ENCODE results near the gene ZCWPW2. TPM values are rescaled to one million over a fixed set of nuclear protein-coding genes. Genes with fewer than 3 reads are reported as not detected.
A peak's percentile ranks its signal among the peaks of the same experiment; 100 is the strongest.

Gene ZCWPW2, protein sequence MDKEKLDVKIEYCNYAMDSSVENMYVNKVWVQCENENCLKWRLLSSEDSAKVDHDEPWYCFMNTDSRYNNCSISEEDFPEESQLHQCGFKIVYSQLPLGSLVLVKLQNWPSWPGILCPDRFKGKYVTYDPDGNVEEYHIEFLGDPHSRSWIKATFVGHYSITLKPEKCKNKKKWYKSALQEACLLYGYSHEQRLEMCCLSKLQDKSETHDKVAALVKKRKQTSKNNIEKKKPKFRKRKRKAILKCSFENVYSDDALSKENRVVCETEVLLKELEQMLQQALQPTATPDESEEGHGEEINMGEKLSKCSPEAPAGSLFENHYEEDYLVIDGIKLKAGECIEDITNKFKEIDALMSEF
- total RNA-seq = 1.3 to 1.5 TPM (median 1.4 TPM) in 3 replicates

DNA sequence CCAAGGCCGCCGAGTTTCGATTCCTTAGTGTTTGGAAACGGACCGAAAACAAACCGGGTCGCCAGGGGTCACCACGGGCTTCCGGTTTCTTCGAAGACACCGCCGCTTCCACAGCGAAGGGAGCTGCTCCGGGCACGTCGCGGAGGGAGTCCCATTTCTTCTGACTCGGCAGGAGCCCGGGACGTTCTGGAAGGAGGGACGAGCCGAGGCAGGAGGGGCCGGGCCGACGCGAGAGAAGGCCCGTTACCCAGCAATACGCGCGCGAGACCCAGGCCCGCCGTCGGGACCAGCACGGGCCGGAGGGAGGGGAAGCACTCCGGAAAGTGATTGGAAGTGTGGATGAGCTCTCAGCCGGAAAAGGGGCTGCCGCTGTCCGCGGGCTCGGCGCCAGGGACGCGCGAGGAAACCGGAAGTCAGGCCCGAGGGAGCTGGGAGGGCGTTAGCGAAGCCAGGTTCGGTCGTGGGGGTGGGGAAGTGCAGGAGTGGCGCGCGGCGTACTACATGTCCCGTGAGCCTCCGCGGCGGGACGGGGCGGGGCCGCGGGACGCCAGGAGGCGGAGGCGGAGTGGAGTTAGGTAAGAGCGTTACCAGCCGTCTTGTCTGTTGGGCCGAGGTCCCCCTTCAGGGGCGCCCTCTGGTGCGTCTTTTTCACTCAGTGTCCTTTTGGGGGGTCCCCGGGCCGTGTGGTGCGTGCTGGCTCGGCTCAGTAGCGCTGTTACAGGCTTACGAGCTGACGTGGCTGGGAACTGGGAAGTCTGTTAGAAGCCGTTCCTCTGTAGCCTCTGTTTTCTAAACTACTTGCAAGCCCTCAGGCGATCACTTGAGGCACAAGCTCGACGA is at the start of gene ZCWPW2, which contains the start of gene AZI2:
Gene ZCWPW2, plus strand, starts transcription at position 93 of the 840 bp plus-strand sequence. CDS start 64,348 bp downstream, outside the sequence.
Gene AZI2, minus strand, starts transcription at position 196 of the 840 bp plus-strand sequence. CDS start 8,207 bp downstream, outside the sequence.
- Mint-ChIP-seq H3K9me3 (peaks cover 9% of the 10 kb centered on the region), H3K4me3 (peak within 1 kb of the TSS; percentile 88), H3K27me3 (ENCODE audit: low read depth) (no peaks in the 10 kb centered on the region), H3K27ac (peak within 1 kb of the TSS; percentile 99), H3K4me1 (peaks cover 37% of the 10 kb centered on the region), H3K36me3 (peaks cover 12% of the 10 kb centered on the region)
- DNase-seq (ENCODE audit: low spot score in 2 of 2, unreplicated experiment in 2 of 2) = peak; percentile 91 to 97
- TF ChIP-seq CTCF (IDR thresholded peaks at IDR 0.05; ENCODE audit: unreplicated experiment) = no peak

- H3K27ac Mint-ChIP-seq = no peak overlapping the region
- H3K27me3 Mint-ChIP-seq (ENCODE audit: low read depth) = no peaks in the 10 kb centered on the region
- no peak for TF ChIP-seq CTCF (IDR thresholded peaks at IDR 0.05; ENCODE audit: unreplicated experiment)
- H3K4me1 Mint-ChIP-seq = peaks cover 4% of the 10 kb centered on the region
- H3K36me3 Mint-ChIP-seq = no peaks in the 10 kb centered on the region
- no peak overlapping the region for H3K4me3 Mint-ChIP-seq
- H3K9me3 Mint-ChIP-seq = no peaks in the 10 kb centered on the region
- DNase-seq (ENCODE audit: low spot score in 2 of 2, unreplicated experiment in 2 of 2) = no peak
Observed at GRCh38 chr3:28299705-28300104, 48.8 kb upstream of the ZCWPW2 start.

DNA sequence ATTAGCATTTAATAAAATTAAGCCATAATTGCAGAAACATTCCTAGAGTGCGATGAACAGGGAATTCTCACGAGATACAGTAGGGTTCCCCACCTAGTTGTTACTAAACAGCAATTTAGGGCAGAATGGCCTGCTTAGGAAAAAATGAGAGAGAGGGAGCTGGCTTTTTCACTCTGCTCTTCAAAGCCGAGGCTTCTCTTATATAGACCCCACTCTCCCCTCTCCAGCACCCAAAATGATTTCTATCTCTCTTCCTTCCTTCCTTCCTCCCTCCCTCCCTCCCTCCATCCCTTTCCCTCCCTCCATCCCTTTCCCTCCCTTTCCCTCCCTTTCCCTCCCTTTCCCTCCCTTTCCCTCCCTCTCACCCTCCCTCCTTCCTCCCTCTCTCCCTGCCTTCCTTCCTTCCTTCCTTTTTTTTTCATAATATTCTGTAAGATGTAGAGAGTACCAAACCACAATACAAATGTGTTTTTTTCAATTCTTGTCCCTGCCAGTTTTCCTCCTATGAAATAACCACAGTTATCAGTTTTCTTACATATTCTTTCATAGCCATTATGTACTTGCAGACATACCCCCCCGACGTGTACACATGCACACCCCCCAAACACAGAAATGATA is 48.1 kb upstream of the ZCWPW2 start:
- no peak for DNase-seq (ENCODE audit: low spot score in 2 of 2, unreplicated experiment in 2 of 2)
- Mint-ChIP-seq H3K27ac (no peak overlapping the region), H3K27me3 (ENCODE audit: low read depth) (no peaks in the 10 kb centered on the region), H3K36me3 (peaks cover 5% of the 10 kb centered on the region), H3K9me3 (peaks cover 6% of the 10 kb centered on the region), H3K4me3 (no peak overlapping the region), H3K4me1 (peaks cover 4% of the 10 kb centered on the region)
- no peak for TF ChIP-seq CTCF (IDR thresholded peaks at IDR 0.05; ENCODE audit: unreplicated experiment)

GRCh38 chr3:28301688-28302087 is 46.8 kb upstream of the ZCWPW2 start:
- DNase-seq (ENCODE audit: low spot score in 2 of 2, unreplicated experiment in 2 of 2) = no peak
- Mint-ChIP-seq H3K9me3 (peaks cover 14% of the 10 kb centered on the region), H3K4me3 (no peak overlapping the region), H3K4me1 (peaks cover 4% of the 10 kb centered on the region), H3K27me3 (ENCODE audit: low read depth) (no peaks in the 10 kb centered on the region), H3K36me3 (peaks cover 6% of the 10 kb centered on the region), H3K27ac (no peak overlapping the region)
- no peak for TF ChIP-seq CTCF (IDR thresholded peaks at IDR 0.05; ENCODE audit: unreplicated experiment)

DNA sequence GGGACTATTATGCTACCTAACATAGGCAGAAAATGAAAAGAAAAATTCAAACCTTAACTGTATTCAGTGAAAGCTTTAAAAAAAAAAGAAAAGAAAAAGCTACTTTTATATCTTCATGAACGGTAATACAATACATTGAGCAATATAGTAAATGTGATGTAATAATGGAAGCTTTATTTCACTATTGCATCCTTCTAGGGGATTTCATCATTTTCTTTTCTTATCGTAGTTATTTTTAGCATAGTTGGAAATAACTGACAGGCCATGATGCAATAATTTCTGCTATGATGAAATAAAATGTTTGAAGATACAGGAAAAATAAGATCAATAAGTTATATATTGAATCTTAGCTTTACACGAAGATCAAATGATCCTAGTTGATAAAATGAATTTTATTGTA is 40.3 kb upstream of the ZCWPW2 start:
- Mint-ChIP-seq H3K36me3 (peaks cover 6% of the 10 kb centered on the region), H3K27me3 (ENCODE audit: low read depth) (no peaks in the 10 kb centered on the region), H3K9me3 (peaks cover 14% of the 10 kb centered on the region), H3K27ac (no peak overlapping the region), H3K4me1 (no peaks in the 10 kb centered on the region), H3K4me3 (no peak overlapping the region)
- no peak for DNase-seq (ENCODE audit: low spot score in 2 of 2, unreplicated experiment in 2 of 2)
- TF ChIP-seq CTCF (IDR thresholded peaks at IDR 0.05; ENCODE audit: unreplicated experiment) = no peak

Data from mesothelial cell of epicardium (in vitro differentiated cells).